OCI-LY7 (cell line): ENCODE results near the gene GBF1. TPM values are rescaled to one million over a fixed set of nuclear protein-coding genes. Genes with fewer than 3 reads are reported as not detected.

Experiments used
- BruUV-seq: library from RNA; stranded (reverse); fragments of 400-500 nt; replicated peaks from 2 replicates; lab custom pipeline; 2021; lab: Mats Ljungman, UMichigan
- CTCF ChIA-PET: fragments of 300-600 bp; sonication (Branson Sonifier 250); formaldehyde crosslinking; loops from one replicate; lab custom pipeline; 2022; ENCODE audit warnings: antibody characterized with exemption; ENCODE audit not compliant: unreplicated experiment; lab: Charles Lee
- POLR2A ChIA-PET: fragments of 300-600 bp; sonication (Branson Sonifier 250); formaldehyde crosslinking; loops from one replicate; lab custom pipeline; 2022; ENCODE audit warnings: antibody characterized with exemption; lab: Charles Lee
- DNase-seq: peaks from one replicate; pipeline ENCODE4 v3.0.0-alpha.2; 2015; ENCODE audit warnings: low spot score
- H2AFZ ChIP-seq: fragments of 200-600 bp; sonication (generic), shearing (Covaris generic); 2 replicates; pipeline ENCODE4 v1.6.1; 2014; ENCODE audit warnings: mild to moderate bottlenecking, antibody characterized with exemption, low read length, moderate library complexity
- H3K27ac ChIP-seq: fragments of 200-600 bp; sonication (generic); 2 replicates; pipeline ENCODE4 v1.5.1; 2014; ENCODE audit warnings: mixed run types, low read depth, mild to moderate bottlenecking, moderate library complexity, low read length, inconsistent platforms; ENCODE audit not compliant: poor library complexity, severe bottlenecking
- H3K36me3 ChIP-seq: fragments of 200-600 bp; sonication (generic); 2 replicates; pipeline ENCODE4 v1.6.1; 2014; ENCODE audit warnings: mild to moderate bottlenecking, antibody characterized with exemption, low read length, moderate library complexity, mixed read lengths; ENCODE audit not compliant: insufficient read depth
- H3K4me1 ChIP-seq: fragments of 200-600 bp; sonication (generic); 2 replicates; pipeline ENCODE4 v1.5.1; 2014; ENCODE audit warnings: mild to moderate bottlenecking, low read length; ENCODE audit not compliant: insufficient read depth, poor library complexity, severe bottlenecking
- H3K4me2 ChIP-seq: fragments of 200-600 bp; sonication (generic); 2 replicates; pipeline ENCODE4 v1.6.1; 2014; ENCODE audit warnings: mild to moderate bottlenecking, low read length
- H3K4me3 ChIP-seq: fragments of 200-600 bp; sonication (generic); 2 replicates; pipeline ENCODE4 v1.5.1; 2014; ENCODE audit warnings: mild to moderate bottlenecking, low read depth, low read length; ENCODE audit not compliant: poor library complexity, severe bottlenecking
- H3K79me2 ChIP-seq: fragments of 200-600 bp; sonication (generic); 2 replicates; pipeline ENCODE4 v1.6.1; 2016; ENCODE audit warnings: low read depth, mild to moderate bottlenecking, low read length, moderate library complexity, mixed read lengths; ENCODE audit not compliant: insufficient read depth
- H3K9me2 ChIP-seq: fragments of 200-600 bp; sonication (generic); 2 replicates; pipeline ENCODE4 v1.6.1; 2016; ENCODE audit warnings: mild to moderate bottlenecking, low read length, mixed read lengths; ENCODE audit not compliant: insufficient read depth
- H3K9me3 ChIP-seq: fragments of 200-600 bp; sonication (generic); 2 replicates; pipeline ENCODE4 v1.6.1; 2014; ENCODE audit warnings: mild to moderate bottlenecking, mixed run types, low read length, mixed read lengths
- H4K20me1 ChIP-seq: fragments of 200-600 bp; sonication (generic); 2 replicates; pipeline ENCODE4 v1.6.1; 2014; ENCODE audit warnings: mild to moderate bottlenecking, antibody characterized with exemption, low read length, moderate library complexity, mixed read lengths; ENCODE audit not compliant: insufficient read depth
- CTCF ChIP-seq: fragments of 200-600 bp; sonication (generic); conservative IDR thresholded peaks from 2 replicates; pipeline ENCODE4 v1.5.1; 2014; ENCODE audit warnings: mild to moderate bottlenecking, antibody characterized with exemption, low read length, moderate library complexity, mixed read lengths
- EZH2phosphoT487 ChIP-seq: fragments of 200-600 bp; sonication (generic); IDR thresholded peaks from 2 replicates; pipeline ENCODE4 v1.6.1; 2018; ENCODE audit warnings: low read depth, borderline replicate concordance, mild to moderate bottlenecking, mixed run types, antibody characterized with exemption, low read length, moderate library complexity, mixed read lengths
- intact Hi-C: fragments of 100-400 bp; cut with micrococcal nuclease; formaldehyde crosslinking; loops from one replicate; pipeline ENCODE4 v1.10.0; 2022; ENCODE audit not compliant: unreplicated experiment
- total RNA-seq, 2 experiments: library from RNA; depleted of rRNA in 1 of 2; stranded (reverse); fragments of >200 nt in 1 of 2; shearing (Covaris generic) in 1 of 2; gene quantifications; 2 replicates each; pipeline ENCODE4 v1.2.3, GENCODE V29; 2014 to 2022

The GBF1 gene
- total RNA-seq, 2 experiments from 2014 or later, result 17.8 to 33.4 TPM

- no peak overlapping the region for H3K4me2 ChIP-seq
- no peak overlapping the region for H3K27ac ChIP-seq
- no peaks in the 10 kb centered on the region for H3K79me2 ChIP-seq
- POLR2A ChIA-PET, result interaction anchor here (0.6 to 1.3 kb wide), 3 partner anchors 10 to 410 kb away, joined by 3 read pairs; partner anchors contain the start of gene GBF1
- no TSS peak for BruUV-seq
- TF ChIP-seq EZH2phosphoT487 (no peak), CTCF (no peak)
- no peak overlapping the region for H3K4me3 ChIP-seq
- H2AFZ ChIP-seq, result no peak overlapping the region
- H3K9me3 ChIP-seq, result no peaks in the 10 kb centered on the region
- H4K20me1 ChIP-seq, result no peaks in the 10 kb centered on the region
- peaks cover 10% of the 10 kb centered on the region for H3K36me3 ChIP-seq
- H3K4me1 ChIP-seq, result no peaks in the 10 kb centered on the region
- no peak for DNase-seq
- CTCF ChIA-PET, result interaction anchor here (0.6 kb wide), 1 partner anchor 85 kb away, joined by 3 read pairs; no protein-coding TSS in a partner anchor
- H3K9me2 ChIP-seq, result no peaks in the 10 kb centered on the region
- intact Hi-C loops, result no loop called here
Observed at GRCh38 chr10:102342958-102343357, 97.6 kb downstream of the GBF1 start.

GRCh38 chr10:102344067-102344466 lies 98.7 kb downstream of the GBF1 start:
- ChIA-PET CTCF (no interaction called here), POLR2A (interaction anchor here (0.8 to 1.6 kb wide), 2 partner anchors 11 to 21 kb away, joined by 3 to 5 read pairs; no protein-coding TSS in a partner anchor)
- Histone ChIP-seq H4K20me1 (no peaks in the 10 kb centered on the region), H3K4me2 (no peak overlapping the region), H3K4me1 (no peaks in the 10 kb centered on the region), H3K36me3 (peaks cover 10% of the 10 kb centered on the region), H3K27ac (no peak overlapping the region), H3K79me2 (no peaks in the 10 kb centered on the region), H3K9me2 (no peaks in the 10 kb centered on the region), H3K9me3 (no peaks in the 10 kb centered on the region), H2AFZ (no peak overlapping the region), H3K4me3 (no peak overlapping the region)
- no TSS peak for BruUV-seq
- DNase-seq, result no peak
- intact Hi-C loops, result no loop called here
- TF ChIP-seq EZH2phosphoT487 (no peak), CTCF (no peak)

- Histone ChIP-seq H3K4me1 (no peaks in the 10 kb centered on the region), H3K9me3 (no peaks in the 10 kb centered on the region), H3K79me2 (no peaks in the 10 kb centered on the region), H3K9me2 (no peaks in the 10 kb centered on the region), H2AFZ (no peak overlapping the region), H4K20me1 (no peaks in the 10 kb centered on the region), H3K4me3 (no peak overlapping the region), H3K27ac (no peak overlapping the region), H3K4me2 (no peak overlapping the region), H3K36me3 (peaks cover 16% of the 10 kb centered on the region)
- intact Hi-C loops, result no loop called here
- peak; percentile 15 for DNase-seq
- CTCF ChIA-PET, result interaction anchor here (0.6 to 0.8 kb wide), 2 partner anchors 118 to 128 kb away, joined by 3 to 4 read pairs; no protein-coding TSS in a partner anchor
- TF ChIP-seq EZH2phosphoT487 (no peak), CTCF (peak; percentile 62)
- POLR2A ChIA-PET, result no interaction called here
- BruUV-seq, result no TSS peak
Observed at GRCh38 chr10:102347236-102347828, 102.0 kb downstream of the GBF1 start.
